Ascending aorta (tissue), 2 donors: Measurements from ENCODE around the gene KSR1. TPM values are rescaled to one million over a fixed set of nuclear protein-coding genes. Genes with fewer than 3 reads are reported as not detected.

Experiments
- DNase-seq, 2 donors: peaks; one replicate each; pipeline ENCODE4 v3.0.0-alpha.2; 2019; ENCODE audit warnings: low spot score in 2 of 2
- H3K27ac ChIP-seq, 2 donors: fragments of 200-600 bp; sonication (generic); one replicate each; pipeline ENCODE4 v1.5.1; 2016 to 2017; ENCODE audit warnings: mild to moderate bottlenecking in 1 of 2
- H3K27me3 ChIP-seq: fragments of 200-600 bp; sonication (generic); one replicate; pipeline ENCODE4 v1.5.1; 2017
- H3K36me3 ChIP-seq, 2 donors: fragments of 200-600 bp; sonication (generic); one replicate each; pipeline ENCODE4 v1.5.1; 2016
- H3K4me1 ChIP-seq, 2 donors: fragments of 200-600 bp; sonication (generic); one replicate each; pipeline ENCODE4 v1.5.1; 2016 to 2017; ENCODE audit warnings: mild to moderate bottlenecking in 1 of 2
- H3K4me3 ChIP-seq, 2 donors: fragments of 200-600 bp; sonication (generic); one replicate each; pipeline ENCODE4 v1.5.1; 2016 to 2017; ENCODE audit warnings: mild to moderate bottlenecking in 1 of 2
- H3K9me3 ChIP-seq, 2 donors: fragments of 200-600 bp; sonication (generic); one replicate each; pipeline ENCODE4 v1.5.1; 2016
- CTCF ChIP-seq, 3 experiments: fragments of 200-600 bp in 2 of 3; fragments of 450-650 bp in 1 of 3; sonication (generic) in 2 of 3; IDR thresholded peaks; one replicate each; pipeline ENCODE4 v1.5.1; 2016 to 2019; ENCODE audit warnings: antibody characterized with exemption in 3 of 3, mild to moderate bottlenecking in 1 of 3, moderate library complexity in 1 of 3
- intact Hi-C: fragments of 100-400 bp; cut with DNase I; formaldehyde crosslinking; loops from one replicate; pipeline ENCODE4 v1.15.1; 2023
- total RNA-seq: library from RNA; depleted of rRNA; stranded (reverse); fragments of >200 nt; gene quantifications from one replicate; pipeline ENCODE4 v1.1.0, GENCODE V29; 2016

The KSR1 gene
- total RNA-seq, 1 donor from 2014 or later, result 42.6 TPM

GRCh38 chr17:27513849-27514248 is 57.6 kb downstream of the KSR1 start:
- intact Hi-C loops, result no loop called here
- no peak for TF ChIP-seq CTCF (IDR thresholded peaks at IDR 0.05)

GRCh38 chr17:27514595-27515413 is 58.6 kb downstream of the KSR1 start:
- Histone ChIP-seq H3K4me3 (no peak overlapping the region), H3K27me3 (no peaks in the 10 kb centered on the region), H3K36me3 (no peaks in the 10 kb centered on the region), H3K9me3 (no peaks in the 10 kb centered on the region), H3K27ac (no peak overlapping the region), H3K4me1 (no peaks in the 10 kb centered on the region)
- DNase-seq, result no peak
- no peak for TF ChIP-seq CTCF (IDR thresholded peaks at IDR 0.05)
- intact Hi-C loops, result no loop called here

More at GRCh38 chr17:27513849-27514248, 57.6 kb downstream of the KSR1 start:
- DNase-seq, result no peak
- no peaks in the 10 kb centered on the region for H3K9me3 ChIP-seq
- H3K27ac ChIP-seq, result no peak overlapping the region
- H3K27me3 ChIP-seq, result no peaks in the 10 kb centered on the region
- H3K4me1 ChIP-seq, result no peaks in the 10 kb centered on the region
- H3K4me3 ChIP-seq, result no peak overlapping the region
- H3K36me3 ChIP-seq, result no peaks in the 10 kb centered on the region

- no peak overlapping the region for H3K4me3 ChIP-seq
- intact Hi-C loops, result no loop called here
- no peak for DNase-seq
- H3K27ac ChIP-seq, result no peak overlapping the region
- TF ChIP-seq CTCF (IDR thresholded peaks at IDR 0.05), result no peak
- no peaks in the 10 kb centered on the region for H3K36me3 ChIP-seq
- H3K4me1 ChIP-seq, result no peaks in the 10 kb centered on the region
- no peaks in the 10 kb centered on the region for H3K9me3 ChIP-seq
- H3K27me3 ChIP-seq, result no peaks in the 10 kb centered on the region
Measured at GRCh38 chr17:27518048-27518447, 61.8 kb downstream of the KSR1 start.

GRCh38 chr17:27518545-27519521 is 62.6 kb downstream of the KSR1 start:
- Histone ChIP-seq H3K36me3 (no peaks in the 10 kb centered on the region), H3K27ac (no peak overlapping the region), H3K4me1 (no peaks in the 10 kb centered on the region), H3K27me3 (no peaks in the 10 kb centered on the region), H3K4me3 (no peak overlapping the region), H3K9me3 (no peaks in the 10 kb centered on the region)
- TF ChIP-seq CTCF (IDR thresholded peaks at IDR 0.05), result no peak
- intact Hi-C loops, result no loop called here
- no peak for DNase-seq

- H3K36me3 ChIP-seq, result no peaks in the 10 kb centered on the region
- H3K9me3 ChIP-seq, result no peaks in the 10 kb centered on the region
- intact Hi-C loops, result no loop called here
- no peak overlapping the region for H3K4me3 ChIP-seq
- H3K27ac ChIP-seq, result no peak overlapping the region
- H3K27me3 ChIP-seq, result no peaks in the 10 kb centered on the region
- TF ChIP-seq CTCF (IDR thresholded peaks at IDR 0.05), result no peak
- DNase-seq, result no peak
- H3K4me1 ChIP-seq, result no peaks in the 10 kb centered on the region
Measured at GRCh38 chr17:27519550-27519949, 63.3 kb downstream of the KSR1 start.
